HEK293 (cell line): Measurements from ENCODE around the gene CISD2.

Experiments
- CTCF ChIA-PET: fragments of 350-600 bp; formaldehyde crosslinking; extraction: SDS; loops from one replicate; lab custom pipeline; 2021; ENCODE audit warnings: antibody characterized with exemption; lab: Yijun Ruan, JAX
- POLR2A ChIA-PET: fragments of 300-600 bp; formaldehyde crosslinking; extraction: SDS; loops from one replicate; lab custom pipeline; 2020; ENCODE audit warnings: antibody characterized with exemption, inconsistent platforms; lab: Yijun Ruan, JAX
- H3K27ac ChIP-seq: fragments of 200-500 bp; sonication (Bioruptor generic); 2 replicates; pipeline ENCODE4 v1.5.1; 2014; ENCODE audit warnings: low read depth, low read length, control low read depth, inconsistent platforms; ENCODE audit errors: extremely low read depth
- H3K36me3 ChIP-seq, 2 experiments: fragments of 200-500 bp in 1 of 2; sonication (Bioruptor generic) in 1 of 2; 1 replicate in 1 of 2; 2 replicates in 1 of 2; pipeline ENCODE4 v1.5.1; 2014 to 2017; ENCODE audit warnings: inconsistent platforms in 2 of 2, low read length in 2 of 2; ENCODE audit not compliant: control insufficient read depth in 2 of 2, insufficient read depth in 1 of 2
- H3K4me1 ChIP-seq: fragments of 200-500 bp; sonication (Bioruptor generic); 2 replicates; pipeline ENCODE4 v1.5.1; 2014; ENCODE audit warnings: mild to moderate bottlenecking, low read length, inconsistent platforms; ENCODE audit not compliant: control insufficient read depth, insufficient read depth
- H3K4me3 ChIP-seq: 2 replicates; pipeline ENCODE4 v1.5.1; 2011; ENCODE audit warnings: low read depth, mild to moderate bottlenecking, control low read depth, low read length, moderate library complexity
- H3K9me3 ChIP-seq: fragments of 200-500 bp; sonication (Bioruptor generic); 2 replicates; pipeline ENCODE4 v1.5.1; 2014; ENCODE audit warnings: low read depth, low read length, inconsistent platforms; ENCODE audit not compliant: control insufficient read depth, insufficient read depth
- ELK4 ChIP-seq: IDR thresholded peaks from 2 replicates; pipeline ENCODE4 v1.6.1; 2011; ENCODE audit warnings: mild to moderate bottlenecking, low read depth, low read length, borderline replicate concordance
- KLF1 ChIP-seq: fragments of 450-650 bp; formaldehyde crosslinking; IDR thresholded peaks from 2 replicates; pipeline ENCODE4 v1.5.1; 2016; ENCODE audit warnings: missing biosample characterization, missing genetic modification characterization
- SP7 ChIP-seq: fragments of 450-650 bp; formaldehyde crosslinking; IDR thresholded peaks from 2 replicates; pipeline ENCODE4 v1.5.1; 2016; ENCODE audit warnings: missing biosample characterization, missing genetic modification characterization
- ZBTB17 ChIP-seq: fragments of 450-650 bp; formaldehyde crosslinking; IDR thresholded peaks from 2 replicates; pipeline ENCODE4 v1.5.1; 2016; ENCODE audit warnings: missing biosample characterization, missing genetic modification characterization
- ZFP3 ChIP-seq: fragments of 450-650 bp; formaldehyde crosslinking; IDR thresholded peaks from 2 replicates; pipeline ENCODE4 v1.5.1; 2016; ENCODE audit warnings: low read depth, missing biosample characterization, missing genetic modification characterization
- ZFP37 ChIP-seq: fragments of 450-650 bp; formaldehyde crosslinking; IDR thresholded peaks from 2 replicates; pipeline ENCODE4 v1.5.1; 2016; ENCODE audit warnings: missing biosample characterization, missing genetic modification characterization
- ZNF112 ChIP-seq: fragments of 450-650 bp; formaldehyde crosslinking; IDR thresholded peaks from 2 replicates; pipeline ENCODE4 v1.5.0; 2017; ENCODE audit warnings: missing biosample characterization, missing genetic modification characterization
- ZNF133 ChIP-seq: fragments of 450-650 bp; formaldehyde crosslinking; IDR thresholded peaks from 2 replicates; pipeline ENCODE4 v1.5.1; 2016; ENCODE audit warnings: missing biosample characterization, missing genetic modification characterization
- ZNF16 ChIP-seq: fragments of 450-650 bp; formaldehyde crosslinking; IDR thresholded peaks from 2 replicates; pipeline ENCODE4 v1.5.1; 2016; ENCODE audit warnings: low read depth, missing biosample characterization, missing genetic modification characterization
- ZNF175 ChIP-seq: fragments of 450-650 bp; formaldehyde crosslinking; IDR thresholded peaks from 2 replicates; pipeline ENCODE4 v1.5.1; 2016; ENCODE audit warnings: missing biosample characterization, missing genetic modification characterization
- ZNF18 ChIP-seq: fragments of 450-650 bp; formaldehyde crosslinking; IDR thresholded peaks from 2 replicates; pipeline ENCODE4 v1.5.1; 2016; ENCODE audit warnings: missing biosample characterization, missing genetic modification characterization
- ZNF211 ChIP-seq: fragments of 450-650 bp; formaldehyde crosslinking; IDR thresholded peaks from 2 replicates; pipeline ENCODE4 v1.5.1; 2016; ENCODE audit warnings: low read depth, missing biosample characterization, missing genetic modification characterization
- ZNF239 ChIP-seq: fragments of 450-650 bp; formaldehyde crosslinking; IDR thresholded peaks from 2 replicates; pipeline ENCODE4 v1.5.1; 2016; ENCODE audit warnings: missing biosample characterization, missing genetic modification characterization
- ZNF248 ChIP-seq: fragments of 450-650 bp; formaldehyde crosslinking; IDR thresholded peaks from 2 replicates; pipeline ENCODE4 v1.5.1; 2017; ENCODE audit warnings: missing biosample characterization, missing genetic modification characterization
- ZNF302 ChIP-seq: fragments of 450-650 bp; formaldehyde crosslinking; IDR thresholded peaks from 2 replicates; pipeline ENCODE4 v1.5.1; 2016; ENCODE audit warnings: missing biosample characterization, missing genetic modification characterization, low read depth
- ZNF350 ChIP-seq: fragments of 450-650 bp; formaldehyde crosslinking; IDR thresholded peaks from 2 replicates; pipeline ENCODE4 v1.5.0; 2017; ENCODE audit warnings: missing biosample characterization, mild to moderate bottlenecking, missing genetic modification characterization
- ZNF529 ChIP-seq: fragments of 450-650 bp; formaldehyde crosslinking; IDR thresholded peaks from 2 replicates; pipeline ENCODE4 v1.5.1; 2017; ENCODE audit warnings: missing genetic modification characterization, missing biosample characterization; ENCODE audit not compliant: insufficient replicate concordance
- ZNF558 ChIP-seq: fragments of 450-650 bp; formaldehyde crosslinking; IDR thresholded peaks from 2 replicates; pipeline ENCODE4 v1.5.1; 2016; ENCODE audit warnings: missing biosample characterization, missing genetic modification characterization
- ZNF660 ChIP-seq: fragments of 450-650 bp; IDR thresholded peaks from 2 replicates; pipeline ENCODE4 v1.5.1; 2018; ENCODE audit warnings: missing biosample characterization, mild to moderate bottlenecking, missing genetic modification characterization
- ZNF792 ChIP-seq: fragments of 450-650 bp; formaldehyde crosslinking; IDR thresholded peaks from 2 replicates; pipeline ENCODE4 v1.5.1; 2016; ENCODE audit warnings: missing biosample characterization, missing genetic modification characterization
- TF ChIP-seq, protein P1 (sequence below): fragments of 450-650 bp; formaldehyde crosslinking; IDR thresholded peaks from 2 replicates; pipeline ENCODE4 v1.5.1; 2017; ENCODE audit warnings: missing biosample characterization, missing genetic modification characterization
- TF ChIP-seq, protein P2 (sequence below): fragments of 450-650 bp; IDR thresholded peaks from 2 replicates; pipeline ENCODE4 v1.5.1; 2018; ENCODE audit warnings: missing biosample characterization, missing genetic modification characterization
- TF ChIP-seq, protein P3 (sequence below): fragments of 450-650 bp; formaldehyde crosslinking; IDR thresholded peaks from 2 replicates; pipeline ENCODE4 v1.5.1; 2016; ENCODE audit warnings: missing biosample characterization, missing genetic modification characterization
- TF ChIP-seq, protein P4 (sequence below): fragments of 450-650 bp; formaldehyde crosslinking; IDR thresholded peaks from 2 replicates; pipeline ENCODE4 v1.5.1; 2016; ENCODE audit warnings: missing biosample characterization, missing genetic modification characterization

The CISD2 gene

DNA sequence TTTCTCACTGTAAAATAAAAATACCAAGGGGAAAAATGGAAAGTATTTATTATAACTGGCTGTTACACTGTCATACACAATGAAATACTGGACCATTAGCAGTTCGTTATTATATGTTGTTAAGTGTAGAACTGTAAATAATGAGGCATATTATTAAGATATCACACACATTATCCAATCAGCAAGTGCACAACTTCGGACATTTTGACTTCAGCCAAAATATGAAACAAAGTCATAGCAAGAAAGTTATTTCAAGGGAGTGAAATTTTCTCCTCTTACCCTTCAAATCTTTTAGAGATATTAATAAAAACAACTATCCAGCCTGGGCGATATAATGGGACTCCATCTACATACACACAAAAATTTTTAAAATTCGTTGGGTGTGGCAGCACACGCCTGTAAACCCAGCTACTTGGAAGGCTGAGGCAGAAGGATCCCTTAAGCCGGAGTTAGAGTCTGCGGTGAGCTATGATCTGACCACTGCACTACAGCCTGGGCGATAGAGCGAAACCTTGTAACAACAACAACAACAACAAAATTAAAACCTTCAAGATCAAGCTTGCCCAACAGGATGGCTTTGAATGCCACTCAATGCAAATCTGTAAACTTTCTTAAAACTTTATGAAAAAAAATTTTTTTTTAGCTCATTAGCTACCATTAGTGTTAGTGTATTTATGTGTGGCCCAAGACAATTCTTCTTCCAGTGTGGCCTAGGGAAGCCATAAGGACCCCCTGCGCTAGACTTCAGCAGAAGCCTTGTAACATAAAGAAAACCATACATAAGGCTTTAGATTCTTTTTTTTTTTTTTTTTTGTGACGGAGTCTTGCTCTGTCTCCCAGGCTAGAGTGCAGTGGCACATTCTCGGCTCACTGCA, 1.3 kb upstream of the CISD2 start (continued):
- TF ChIP-seq ZNF133 (no peak), ZBTB17 (tag by site-specific recombination) (peak; percentile 43; the same call in 1 of the 2 replicates), ZNF239 (tag by site-specific recombination) (no peak), ZNF792 (no peak), SP7 (0 out of 2 replicates have a peak, but pooled peaks have one; percentile 13)
- TF ChIP-seq, protein P1, sequence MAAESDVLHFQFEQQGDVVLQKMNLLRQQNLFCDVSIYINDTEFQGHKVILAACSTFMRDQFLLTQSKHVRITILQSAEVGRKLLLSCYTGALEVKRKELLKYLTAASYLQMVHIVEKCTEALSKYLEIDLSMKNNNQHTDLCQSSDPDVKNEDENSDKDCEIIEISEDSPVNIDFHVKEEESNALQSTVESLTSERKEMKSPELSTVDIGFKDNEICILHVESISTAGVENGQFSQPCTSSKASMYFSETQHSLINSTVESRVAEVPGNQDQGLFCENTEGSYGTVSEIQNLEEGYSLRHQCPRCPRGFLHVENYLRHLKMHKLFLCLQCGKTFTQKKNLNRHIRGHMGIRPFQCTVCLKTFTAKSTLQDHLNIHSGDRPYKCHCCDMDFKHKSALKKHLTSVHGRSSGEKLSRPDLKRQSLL (tag by site-specific recombination), result peak; percentile 89
- TF ChIP-seq, protein P2, sequence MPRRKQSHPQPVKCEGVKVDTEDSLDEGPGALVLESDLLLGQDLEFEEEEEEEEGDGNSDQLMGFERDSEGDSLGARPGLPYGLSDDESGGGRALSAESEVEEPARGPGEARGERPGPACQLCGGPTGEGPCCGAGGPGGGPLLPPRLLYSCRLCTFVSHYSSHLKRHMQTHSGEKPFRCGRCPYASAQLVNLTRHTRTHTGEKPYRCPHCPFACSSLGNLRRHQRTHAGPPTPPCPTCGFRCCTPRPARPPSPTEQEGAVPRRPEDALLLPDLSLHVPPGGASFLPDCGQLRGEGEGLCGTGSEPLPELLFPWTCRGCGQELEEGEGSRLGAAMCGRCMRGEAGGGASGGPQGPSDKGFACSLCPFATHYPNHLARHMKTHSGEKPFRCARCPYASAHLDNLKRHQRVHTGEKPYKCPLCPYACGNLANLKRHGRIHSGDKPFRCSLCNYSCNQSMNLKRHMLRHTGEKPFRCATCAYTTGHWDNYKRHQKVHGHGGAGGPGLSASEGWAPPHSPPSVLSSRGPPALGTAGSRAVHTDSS (tag by site-specific recombination), result no peak
- TF ChIP-seq, protein P3, sequence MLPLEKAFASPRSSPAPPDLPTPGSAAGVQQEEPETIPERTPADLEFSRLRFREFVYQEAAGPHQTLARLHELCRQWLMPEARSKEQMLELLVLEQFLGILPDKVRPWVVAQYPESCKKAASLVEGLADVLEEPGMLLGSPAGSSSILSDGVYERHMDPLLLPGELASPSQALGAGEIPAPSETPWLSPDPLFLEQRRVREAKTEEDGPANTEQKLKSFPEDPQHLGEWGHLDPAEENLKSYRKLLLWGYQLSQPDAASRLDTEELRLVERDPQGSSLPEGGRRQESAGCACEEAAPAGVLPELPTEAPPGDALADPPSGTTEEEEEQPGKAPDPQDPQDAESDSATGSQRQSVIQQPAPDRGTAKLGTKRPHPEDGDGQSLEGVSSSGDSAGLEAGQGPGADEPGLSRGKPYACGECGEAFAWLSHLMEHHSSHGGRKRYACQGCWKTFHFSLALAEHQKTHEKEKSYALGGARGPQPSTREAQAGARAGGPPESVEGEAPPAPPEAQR, result no peak

DNA sequence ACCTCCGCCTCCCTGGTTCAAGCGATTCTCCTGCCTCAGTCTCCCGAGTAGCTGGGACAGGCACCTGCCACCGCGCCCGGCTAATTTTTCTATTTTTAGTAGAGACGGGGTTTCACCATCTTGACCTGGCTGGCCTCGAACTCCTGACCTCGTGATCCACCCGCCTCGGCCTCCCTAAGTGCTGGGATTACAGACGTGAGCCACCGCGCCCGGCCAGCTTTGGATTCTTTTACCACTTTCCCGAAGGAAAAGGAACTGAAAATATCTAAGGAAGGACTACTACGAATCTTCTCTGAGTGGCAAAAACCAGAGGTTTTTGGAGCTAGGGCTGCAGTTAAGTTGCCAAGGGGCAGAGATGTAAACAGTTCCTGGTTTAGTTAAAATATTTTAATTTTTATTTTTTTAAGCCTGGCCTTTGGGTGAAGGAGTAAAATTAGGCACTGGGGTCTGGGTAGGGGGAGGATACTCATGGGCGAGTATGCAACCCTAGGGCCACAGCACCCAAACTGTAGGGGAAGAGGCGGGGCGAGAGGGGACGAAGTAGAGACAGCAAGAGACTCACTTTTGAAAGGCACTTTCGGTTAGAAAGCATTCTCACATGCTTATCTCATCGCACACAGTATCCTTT, 525 bp upstream of the CISD2 start:
- ChIA-PET CTCF (interaction anchor here (0.7 kb wide), 1 partner anchor 572 kb away, joined by 3 read pairs; no protein-coding TSS in a partner anchor), POLR2A (interaction anchor here (1.2 to 2.4 kb wide), 3 partner anchors 40 to 248 kb away, joined by 6 to 61 read pairs (median 8); partner anchors contain the start of genes MANBA and UBE2D3)
- peak overlapping the region; percentile 31 for H3K4me3 ChIP-seq
- peaks cover 0 to 6% of the 10 kb centered on the region in 2 experiments; a peak in 2 of 3 replicates for H3K36me3 ChIP-seq
- H3K4me1 ChIP-seq, result no peaks in the 10 kb centered on the region
- H3K9me3 ChIP-seq, result no peaks in the 10 kb centered on the region
- peak overlapping the region; percentile 84 for H3K27ac ChIP-seq
- no peak for TF ChIP-seq ZNF248 (tag by site-specific recombination)
- no peak for TF ChIP-seq ZNF16 (tag by site-specific recombination)
- TF ChIP-seq ZNF558 (tag by site-specific recombination), result no peak
- TF ChIP-seq KLF1, result no peak
- TF ChIP-seq, protein P4, sequence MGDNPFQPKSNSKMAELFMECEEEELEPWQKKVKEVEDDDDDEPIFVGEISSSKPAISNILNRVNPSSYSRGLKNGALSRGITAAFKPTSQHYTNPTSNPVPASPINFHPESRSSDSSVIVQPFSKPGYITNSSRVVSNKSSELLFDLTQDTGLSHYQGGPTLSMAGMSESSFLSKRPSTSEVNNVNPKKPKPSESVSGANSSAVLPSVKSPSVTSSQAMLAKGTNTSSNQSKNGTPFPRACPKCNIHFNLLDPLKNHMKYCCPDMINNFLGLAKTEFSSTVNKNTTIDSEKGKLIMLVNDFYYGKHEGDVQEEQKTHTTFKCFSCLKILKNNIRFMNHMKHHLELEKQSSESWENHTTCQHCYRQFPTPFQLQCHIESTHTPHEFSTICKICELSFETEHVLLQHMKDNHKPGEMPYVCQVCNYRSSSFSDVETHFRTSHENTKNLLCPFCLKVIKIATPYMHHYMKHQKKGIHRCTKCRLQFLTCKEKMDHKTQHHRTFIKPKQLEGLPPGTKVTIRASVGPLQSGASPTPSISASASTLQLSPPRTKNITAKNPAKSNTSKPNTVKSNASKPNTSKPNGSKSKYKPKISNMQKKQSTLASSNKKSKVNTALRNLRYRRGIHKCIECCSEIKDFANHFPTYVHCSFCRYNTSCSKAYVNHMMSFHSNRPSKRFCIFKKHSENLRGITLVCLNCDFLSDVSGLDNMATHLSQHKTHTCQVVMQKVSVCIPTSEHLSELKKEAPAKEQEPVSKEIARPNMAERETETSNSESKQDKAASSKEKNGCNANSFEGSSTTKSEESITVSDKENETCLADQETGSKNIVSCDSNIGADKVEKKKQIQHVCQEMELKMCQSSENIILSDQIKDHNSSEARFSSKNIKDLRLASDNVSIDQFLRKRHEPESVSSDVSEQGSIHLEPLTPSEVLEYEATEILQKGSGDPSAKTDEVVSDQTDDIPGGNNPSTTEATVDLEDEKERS (tag by site-specific recombination), result no peak
- no peak for TF ChIP-seq ZNF529
- no peak for TF ChIP-seq ZNF175 (tag by site-specific recombination)
- no peak for TF ChIP-seq ZNF211 (tag by site-specific recombination)
- TF ChIP-seq ZNF18 (tag by site-specific recombination), result no peak
- no peak for TF ChIP-seq ZNF112 (tag by site-specific recombination)
- TF ChIP-seq ZNF660 (tag by site-specific recombination), result 0 out of 2 replicates have a peak, but pooled peaks have one; percentile 58
- no peak for TF ChIP-seq ZNF302 (tag by site-specific recombination)
- no peak for TF ChIP-seq ELK4
- no peak for TF ChIP-seq ZNF350 (tag by site-specific recombination)
- TF ChIP-seq ZFP3, result no peak
- TF ChIP-seq ZFP37 (tag by site-specific recombination), result 0 out of 2 replicates have a peak, but pooled peaks have one; percentile 17
